Measurements from ENCODE around the gene SPRED1.

GRCh38 chr15:38332711-38333110, 80.1 kb downstream of the SPRED1 start:
- no peak for TF ChIP-seq POLR2A (IDR thresholded peaks at IDR 0.05)
- no peak for TF ChIP-seq CTCF (IDR thresholded peaks at IDR 0.05)
- no peak for TF ChIP-seq POLR2AphosphoS5 (IDR thresholded peaks at IDR 0.05)
- TF ChIP-seq EP300 (IDR thresholded peaks at IDR 0.05) = no peak
